ENCODE results near the gene ADD1. TPM values are rescaled to one million over a fixed set of nuclear protein-coding genes. Genes with fewer than 3 reads are reported as not detected.
A peak's percentile ranks its signal among the peaks of the same experiment; 100 is the strongest.

The ADD1 gene
- total RNA-seq, 1 experiment from 2014 or later, result 163 TPM

- Histone ChIP-seq H3K27me3 (ENCODE audit: insufficient read depth, low read length) (no peaks in the 10 kb centered on the region), H2BK120ac (ENCODE audit: low read depth, low read length, poor library complexity, severe bottlenecking) (no peak overlapping the region), H2BK12ac (ENCODE audit: insufficient read length, low read depth, low read length) (no peak overlapping the region), H3T11ph (ENCODE audit: low read length) (no peak overlapping the region), H2BK5ac (ENCODE audit: insufficient read length, low read length) (no peak overlapping the region), H3K9ac (ENCODE audit: extremely low read depth, insufficient read length, low read length) (no peak overlapping the region), H3K27ac (ENCODE audit: insufficient read length, low read depth, low read length) (no peak overlapping the region), H3K14ac (ENCODE audit: insufficient read depth, low read length) (no peak overlapping the region), H2AFZ (ENCODE audit: low read length) (no peak overlapping the region), H3K4me2 (ENCODE audit: insufficient read depth, insufficient read length, low read length) (no peak overlapping the region), H3K4ac (ENCODE audit: low read depth, low read length) (no peak overlapping the region), H3K9me3 (ENCODE audit: control insufficient read depth, low read depth, low read length) (no peaks in the 10 kb centered on the region), H3K23me2 (ENCODE audit: insufficient read length, low read depth, low read length, poor library complexity, severe bottlenecking) (no peaks in the 10 kb centered on the region), H4K91ac (ENCODE audit: insufficient read length, low read depth, low read length) (no peak overlapping the region), H2AK5ac (ENCODE audit: insufficient read length, low read length) (no peak overlapping the region), H3K4me1 (ENCODE audit: insufficient read depth, low read length) (no peaks in the 10 kb centered on the region; the same call in 1 of the 2 replicates), H3K79me1 (ENCODE audit: insufficient read depth, low read depth, low read length, poor library complexity, severe bottlenecking) (no peaks in the 10 kb centered on the region), H3K56ac (ENCODE audit: insufficient read length, low read depth, low read length) (no peak overlapping the region), H4K8ac (replicated peaks; ENCODE audit: insufficient read length, low read depth, low read length) (no peak overlapping the region), H4K5ac (ENCODE audit: insufficient read length, low read depth, low read length) (no peak overlapping the region), H3K18ac (ENCODE audit: insufficient read length, low read depth, low read length) (no peak overlapping the region), H3K23ac (ENCODE audit: insufficient read length, low read depth, low read length) (no peak overlapping the region), H2BK15ac (ENCODE audit: low read depth, low read length) (no peak overlapping the region), H4K20me1 (ENCODE audit: control insufficient read depth, insufficient read depth, insufficient read length) (peaks cover 4% of the 10 kb centered on the region), H3K79me2 (ENCODE audit: insufficient read depth, low read length) (no peaks in the 10 kb centered on the region), H2BK20ac (ENCODE audit: low read depth, low read length, poor library complexity, severe bottlenecking) (no peak overlapping the region)
- Mint-ChIP-seq H3K27me3 (ENCODE audit: low read depth) (no peaks in the 10 kb centered on the region), H3K36me3 (ENCODE audit: insufficient read depth in 1 of 3, low read depth in 3 of 3) (peaks cover 8 to 47% (median 41%) of the 10 kb centered on the region in 3 experiments; a peak in 6 of 7 replicates), H3K9me3 (no peaks in the 10 kb centered on the region), H3K4me3 (no peak overlapping the region; a peak in 1 of 5 replicates), H3K4me1 (peaks cover 5 to 11% of the 10 kb centered on the region in 2 experiments), H3K27ac (peak overlapping the region in 1 of 3 experiments; percentile 86; a peak in 1 of 7 replicates)
- no CpG with 5 or more reads among the region's 20 CpGs for WGBS (ENCODE audit: extremely low coverage, insufficient read length, low lambda C conversion rate)
- no peak for TF ChIP-seq CTCF (conservative IDR thresholded peaks at IDR 0.05)
- no peak for DNase-seq
Measured at GRCh38 chr4:2832309-2832980, 11.2 kb upstream of the ADD1 start.
